IPS-15b (cell line): Measurements from ENCODE around the gene TNK2.
"Not testable (repeated sequence)": the region's sequence is repeated elsewhere in the genome, so short reads cannot be mapped to it uniquely, and the experiment has no call there.

Experiments
- H3K27me3 ChIP-seq: one replicate; pipeline ENCODE4 v1.6.1; 2013; ENCODE audit warnings: low read length; ENCODE audit not compliant: control insufficient read depth, insufficient read depth
- H3K36me3 ChIP-seq: one replicate; pipeline ENCODE4 v1.6.1; 2013; ENCODE audit warnings: low read length; ENCODE audit not compliant: control insufficient read depth, insufficient read depth
- H3K4me1 ChIP-seq: one replicate; pipeline ENCODE4 v1.6.1; 2013; ENCODE audit warnings: mild to moderate bottlenecking, low read length; ENCODE audit not compliant: control insufficient read depth, insufficient read depth
- H3K4me3 ChIP-seq: one replicate; pipeline ENCODE4 v1.5.1; 2013; ENCODE audit warnings: low read depth, low read length
- H3K9ac ChIP-seq: one replicate; pipeline ENCODE4 v1.6.1; 2013; ENCODE audit warnings: low read depth, mild to moderate bottlenecking, low read length
- H3K9me3 ChIP-seq: one replicate; pipeline ENCODE4 v1.6.1; 2013; ENCODE audit warnings: mild to moderate bottlenecking, low read length; ENCODE audit not compliant: control insufficient read depth, insufficient read depth

TNK2 gene

GRCh38 chr3:195907934-195908693, at the start of gene TNK2:
Gene TNK2, minus strand, starts transcription at chr3:195908551. Its CDS starts 19,963 bp downstream, at chr3:195888588.
- Histone ChIP-seq H3K36me3 (no peaks in the 10 kb centered on the region), H3K27me3 (peaks cover 7% of the 10 kb centered on the region), H3K4me3 (peak within 1 kb of the TSS; percentile 82), H3K4me1 (peaks cover 11% of the 10 kb centered on the region), H3K9me3 (no peaks in the 10 kb centered on the region), H3K9ac (no peak within 1 kb of the TSS)

GRCh38 chr3:195956577-195956976, 48.2 kb upstream of the TNK2 start:
- Histone ChIP-seq H3K4me3 (no peak overlapping the region), H3K9me3 (no peaks in the 10 kb centered on the region), H3K27me3 (no peaks in the 10 kb centered on the region), H3K4me1 (no peaks in the 10 kb centered on the region), H3K36me3 (no peaks in the 10 kb centered on the region), H3K9ac (no peak overlapping the region)

- H3K9me3 ChIP-seq, H3K36me3 ChIP-seq, H3K9ac ChIP-seq, H3K27me3 ChIP-seq, H3K4me1 ChIP-seq: not testable (repeated sequence)
- peak overlapping the region; percentile 24 for H3K4me3 ChIP-seq
These were observed 47.1 kb upstream of the TNK2 start for GRCh38 chr3:195955416-195955841.

GRCh38 chr3:195954752-195955119, 46.4 kb upstream of the TNK2 start:
- not testable (repeated sequence) for H3K9ac ChIP-seq, H3K4me1 ChIP-seq, H3K36me3 ChIP-seq, H3K27me3 ChIP-seq, H3K9me3 ChIP-seq
- H3K4me3 ChIP-seq = peak overlapping the region; percentile 16

GRCh38 chr3:195954052-195954751, 45.9 kb upstream of the TNK2 start:
- not testable (repeated sequence) for H3K27me3 ChIP-seq, H3K9me3 ChIP-seq, H3K36me3 ChIP-seq, H3K9ac ChIP-seq, H3K4me1 ChIP-seq
- H3K4me3 ChIP-seq = peak overlapping the region; percentile 16

GRCh38 chr3:195952590-195952989, 44.2 kb upstream of the TNK2 start:
- not testable (repeated sequence) for H3K4me1 ChIP-seq, H3K9me3 ChIP-seq, H3K27me3 ChIP-seq, H3K9ac ChIP-seq, H3K36me3 ChIP-seq, H3K4me3 ChIP-seq

GRCh38 chr3:195951443-195952177, 43.3 kb upstream of the TNK2 start:
- not testable (repeated sequence) for H3K36me3 ChIP-seq, H3K4me1 ChIP-seq, H3K27me3 ChIP-seq

GRCh38 chr3:195950731-195951130, 42.4 kb upstream of the TNK2 start:
- not testable (repeated sequence) for H3K9ac ChIP-seq, H3K27me3 ChIP-seq, H3K36me3 ChIP-seq, H3K4me3 ChIP-seq, H3K4me1 ChIP-seq, H3K9me3 ChIP-seq

More at GRCh38 chr3:195951443-195952177, 43.3 kb upstream of the TNK2 start:
- not testable (repeated sequence) for H3K4me3 ChIP-seq, H3K9ac ChIP-seq, H3K9me3 ChIP-seq

- not testable (repeated sequence) for H3K4me1 ChIP-seq, H3K27me3 ChIP-seq, H3K36me3 ChIP-seq, H3K4me3 ChIP-seq, H3K9me3 ChIP-seq, H3K9ac ChIP-seq
These were observed 41.8 kb upstream of the TNK2 start for GRCh38 chr3:195950164-195950563.

GRCh38 chr3:195946910-195947699, 38.8 kb upstream of the TNK2 start:
- not testable (repeated sequence) for H3K4me1 ChIP-seq, H3K36me3 ChIP-seq, H3K9me3 ChIP-seq, H3K9ac ChIP-seq, H3K27me3 ChIP-seq, H3K4me3 ChIP-seq

- H3K4me1 ChIP-seq, H3K36me3 ChIP-seq, H3K4me3 ChIP-seq, H3K27me3 ChIP-seq, H3K9me3 ChIP-seq, H3K9ac ChIP-seq: not testable (repeated sequence)
These were observed 33.0 kb upstream of the TNK2 start for GRCh38 chr3:195941265-195941815.
